Gastroesophageal sphincter (tissue), 3 donors: ENCODE measurements around the gene FSCN2.
A peak's percentile ranks its signal among the peaks of the same experiment; 100 is the strongest.

Experiments
- CTCF ChIP-seq, 4 experiments: fragments of 200-600 bp in 2 of 4; fragments of 450-650 bp in 2 of 4; sonication (generic) in 1 of 4; IDR thresholded peaks; one replicate each; pipeline ENCODE4 v1.5.1; 2017 to 2019; ENCODE audit warnings: antibody characterized with exemption in 4 of 4, mild to moderate bottlenecking in 2 of 4, moderate library complexity in 2 of 4
- POLR2AphosphoS5 ChIP-seq: sonication (generic); formaldehyde crosslinking; IDR thresholded peaks from one replicate; pipeline ENCODE4 v1.6.1; 2017; ENCODE audit warnings: antibody characterized with exemption

- TF ChIP-seq POLR2AphosphoS5 (no peak), CTCF (IDR thresholded peaks at IDR 0.05) (peak in 2 of 4 experiments; percentile 6 to 22)
These were observed at the start of gene FSCN2 for GRCh38 chr17:81527591-81528383.
